BE2C (cell line): ENCODE data around the gene FSD1L.

Experiments
- DNase-seq: peaks from one replicate; pipeline ENCODE4 v3.0.0-alpha.2; 2020
- H3K27me3 ChIP-seq: fragments of 250-450 bp; sonication (Bioruptor Pico); 2 replicates; pipeline ENCODE4 v1.5.1; 2020; ENCODE audit warnings: mild to moderate bottlenecking
- H3K36me3 ChIP-seq: fragments of 250-450 bp; sonication (Bioruptor Pico); 2 replicates; pipeline ENCODE4 v1.5.1; 2020; ENCODE audit warnings: mild to moderate bottlenecking
- H3K4me1 ChIP-seq: fragments of 250-450 bp; sonication (Bioruptor Pico); 2 replicates; pipeline ENCODE4 v1.5.1; 2020
- H3K4me3 ChIP-seq: 2 replicates; pipeline ENCODE4 v1.5.1; 2011; ENCODE audit warnings: low read depth, low read length
- H3K9me3 ChIP-seq: fragments of 250-450 bp; sonication (Bioruptor Pico); 2 replicates; pipeline ENCODE4 v1.5.1; 2020
- TF ChIP-seq, protein P1 (sequence below): IDR thresholded peaks from 2 replicates; pipeline ENCODE4 v1.5.1; 2012; ENCODE audit warnings: mild to moderate bottlenecking, low read depth, low read length

FSD1L gene

DNA sequence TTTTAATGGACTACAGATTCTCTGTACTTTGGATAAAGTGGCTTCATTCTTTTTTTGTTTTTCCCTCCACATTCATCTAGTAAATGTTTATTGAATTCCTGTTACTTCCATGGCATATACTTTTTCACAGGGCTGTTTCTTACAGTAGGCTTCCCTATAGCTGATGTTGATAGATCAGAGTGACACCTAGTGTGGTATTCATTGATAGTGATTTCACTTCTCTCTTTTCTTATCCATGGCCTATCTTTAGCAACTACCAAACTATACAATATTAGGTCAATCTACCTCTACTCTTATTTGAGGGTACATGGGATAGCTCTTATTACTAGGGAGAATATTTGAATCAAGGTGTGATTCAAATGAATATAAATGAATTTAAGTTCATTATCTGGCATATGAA is 35.8 kb downstream of the FSD1L start:
- Histone ChIP-seq H3K36me3 (no peaks in the 10 kb centered on the region; the same call in 1 of the 2 replicates), H3K4me1 (no peaks in the 10 kb centered on the region), H3K27me3 (no peaks in the 10 kb centered on the region), H3K9me3 (no peaks in the 10 kb centered on the region), H3K4me3 (no peak overlapping the region)
- TF ChIP-seq, protein P1, sequence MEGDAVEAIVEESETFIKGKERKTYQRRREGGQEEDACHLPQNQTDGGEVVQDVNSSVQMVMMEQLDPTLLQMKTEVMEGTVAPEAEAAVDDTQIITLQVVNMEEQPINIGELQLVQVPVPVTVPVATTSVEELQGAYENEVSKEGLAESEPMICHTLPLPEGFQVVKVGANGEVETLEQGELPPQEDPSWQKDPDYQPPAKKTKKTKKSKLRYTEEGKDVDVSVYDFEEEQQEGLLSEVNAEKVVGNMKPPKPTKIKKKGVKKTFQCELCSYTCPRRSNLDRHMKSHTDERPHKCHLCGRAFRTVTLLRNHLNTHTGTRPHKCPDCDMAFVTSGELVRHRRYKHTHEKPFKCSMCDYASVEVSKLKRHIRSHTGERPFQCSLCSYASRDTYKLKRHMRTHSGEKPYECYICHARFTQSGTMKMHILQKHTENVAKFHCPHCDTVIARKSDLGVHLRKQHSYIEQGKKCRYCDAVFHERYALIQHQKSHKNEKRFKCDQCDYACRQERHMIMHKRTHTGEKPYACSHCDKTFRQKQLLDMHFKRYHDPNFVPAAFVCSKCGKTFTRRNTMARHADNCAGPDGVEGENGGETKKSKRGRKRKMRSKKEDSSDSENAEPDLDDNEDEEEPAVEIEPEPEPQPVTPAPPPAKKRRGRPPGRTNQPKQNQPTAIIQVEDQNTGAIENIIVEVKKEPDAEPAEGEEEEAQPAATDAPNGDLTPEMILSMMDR: no peak
- no peak for DNase-seq

DNA sequence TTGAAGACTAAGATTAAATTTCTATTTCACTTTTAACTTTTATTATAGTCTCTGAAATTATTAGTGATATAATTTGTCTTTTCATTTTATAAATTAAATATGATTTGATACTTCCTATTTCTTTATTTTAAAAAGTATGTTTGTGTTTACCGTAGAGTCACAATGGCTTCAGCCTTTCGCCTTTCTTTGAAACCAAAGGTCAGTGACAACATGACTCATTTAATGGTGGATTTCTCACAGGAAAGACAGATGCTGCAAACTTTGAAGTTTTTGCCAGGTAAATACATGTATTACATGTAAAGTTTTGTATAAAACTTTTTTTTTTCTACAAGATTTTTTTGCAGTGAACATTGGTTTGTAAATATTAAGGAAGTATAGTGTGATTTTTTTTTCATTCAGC is 36.4 kb downstream of the FSD1L start:
- no peak for DNase-seq
- TF ChIP-seq, protein P1: no peak
- Histone ChIP-seq H3K27me3 (no peaks in the 10 kb centered on the region), H3K4me3 (no peak overlapping the region), H3K36me3 (no peaks in the 10 kb centered on the region), H3K4me1 (no peaks in the 10 kb centered on the region), H3K9me3 (no peaks in the 10 kb centered on the region)

- no peak for DNase-seq
- TF ChIP-seq, protein P1: no peak
- Histone ChIP-seq H3K9me3 (no peaks in the 10 kb centered on the region), H3K36me3 (no peaks in the 10 kb centered on the region), H3K4me3 (no peak overlapping the region), H3K27me3 (no peaks in the 10 kb centered on the region), H3K4me1 (no peaks in the 10 kb centered on the region)
Observed at GRCh38 chr9:105485131-105485530, 37.3 kb downstream of the FSD1L start.

GRCh38 chr9:105496826-105497225 is 49.0 kb downstream of the FSD1L start:
- Histone ChIP-seq H3K4me1 (no peaks in the 10 kb centered on the region), H3K9me3 (no peaks in the 10 kb centered on the region), H3K4me3 (no peak overlapping the region), H3K36me3 (no peaks in the 10 kb centered on the region), H3K27me3 (no peaks in the 10 kb centered on the region)
- TF ChIP-seq, protein P1: no peak
- DNase-seq: no peak

DNA sequence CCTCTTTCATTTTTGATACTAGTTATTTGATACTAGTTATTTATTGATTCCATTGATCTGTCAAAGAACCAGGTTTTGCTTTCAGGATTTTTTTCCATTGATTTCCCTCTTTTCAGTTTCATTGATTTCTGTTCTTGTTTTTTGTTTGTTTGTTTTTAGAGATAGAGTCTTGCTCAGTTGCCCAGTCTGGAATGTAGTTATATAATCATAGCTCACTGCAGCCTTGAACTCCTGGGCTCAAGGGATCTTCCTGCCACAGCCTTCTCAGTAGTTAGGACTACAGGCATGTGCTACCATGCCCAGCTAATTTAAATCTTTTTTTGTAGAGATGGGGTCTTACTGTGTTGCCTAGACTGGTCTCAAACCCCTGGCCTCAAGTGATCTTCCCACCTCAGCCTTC is 49.9 kb downstream of the FSD1L start:
- TF ChIP-seq, protein P1: no peak
- Histone ChIP-seq H3K4me1 (no peaks in the 10 kb centered on the region), H3K36me3 (no peaks in the 10 kb centered on the region), H3K9me3 (no peaks in the 10 kb centered on the region), H3K27me3 (no peaks in the 10 kb centered on the region), H3K4me3 (no peak overlapping the region)
- no peak for DNase-seq

DNA sequence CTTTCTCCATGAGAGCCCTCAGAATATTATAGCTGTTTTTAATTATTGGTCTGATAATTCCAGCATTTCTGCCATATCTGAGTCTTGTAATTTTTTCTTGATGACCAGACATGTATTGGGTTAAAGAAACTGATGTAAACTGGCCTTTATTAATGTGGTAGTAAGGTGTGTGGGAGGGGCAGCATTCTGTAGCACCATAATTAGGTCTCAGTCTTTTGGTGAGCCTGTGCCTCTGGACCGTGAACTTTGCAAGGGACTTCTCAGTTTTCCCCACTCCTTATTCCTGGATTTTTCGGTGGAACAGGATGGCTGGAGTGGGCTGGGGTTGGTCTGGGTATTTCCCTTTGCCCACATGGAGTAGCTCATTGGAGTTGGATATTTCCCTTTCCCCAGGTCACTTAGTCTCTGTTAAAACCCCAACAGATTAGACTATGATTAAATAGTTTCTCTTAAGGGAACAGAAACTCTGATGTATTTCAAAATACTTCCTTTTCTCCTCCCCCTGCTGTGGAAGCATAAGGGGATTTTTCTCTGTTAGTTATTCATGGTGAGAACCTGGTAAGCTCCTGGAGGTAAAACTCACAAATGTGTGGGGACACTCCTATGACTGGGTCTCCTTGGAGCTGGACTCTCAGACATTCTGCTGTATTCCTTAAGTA is 52.4 kb downstream of the FSD1L start:
- H3K9me3 ChIP-seq: no peaks in the 10 kb centered on the region
- no peak for DNase-seq
- H3K4me3 ChIP-seq: no peak overlapping the region
- TF ChIP-seq, protein P1: no peak
- no peaks in the 10 kb centered on the region for H3K27me3 ChIP-seq
- no peaks in the 10 kb centered on the region for H3K36me3 ChIP-seq
- H3K4me1 ChIP-seq: no peaks in the 10 kb centered on the region; the same call in 1 of the 2 replicates
